ENCODE results near the gene SYNGAP1. TPM values are rescaled to one million over a fixed set of nuclear protein-coding genes. Genes with fewer than 3 reads are reported as not detected.
A peak's percentile ranks its signal among the peaks of the same experiment; 100 is the strongest.

Gene SYNGAP1
- polyA plus RNA-seq, 1 donor (not counting 4 experiments of a cell fraction or from before 2014, with no cell fraction given), result 2.1 TPM

DNA sequence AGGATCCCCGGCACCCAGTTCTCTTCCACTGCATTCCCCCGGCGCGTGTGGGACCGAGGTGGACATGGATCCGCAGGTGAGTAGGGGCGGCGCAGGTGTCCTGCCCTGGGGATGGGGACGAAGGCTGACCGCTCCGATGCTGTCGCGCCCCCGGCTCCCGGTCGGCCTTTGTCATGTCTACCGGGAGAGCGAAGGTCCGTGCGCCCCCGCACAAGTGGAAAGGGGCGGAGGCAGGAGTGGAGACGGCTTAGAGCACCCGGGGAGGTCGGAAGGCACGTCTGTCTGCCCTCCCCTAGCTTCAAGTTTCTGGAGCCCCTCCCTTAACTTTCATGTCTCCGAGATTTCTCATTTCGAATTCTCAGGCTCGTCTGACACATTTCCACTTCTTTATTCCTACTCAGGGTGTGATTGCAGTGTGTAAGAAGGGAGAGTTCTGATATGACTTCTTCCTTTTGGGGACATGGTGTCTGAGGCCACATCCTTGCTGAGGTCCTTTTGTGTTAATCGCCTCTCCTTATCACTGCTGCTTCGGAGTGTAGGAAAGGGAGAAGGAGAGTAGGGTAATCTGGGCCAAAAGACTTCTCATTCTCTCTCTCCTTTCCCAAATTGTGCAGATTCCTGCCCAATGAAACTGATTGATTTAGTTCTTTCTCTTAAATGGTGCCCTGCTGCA lies 27.8 kb upstream of the SYNGAP1 start:
- TF ChIP-seq EZH2 (IDR thresholded peaks at IDR 0.05; ENCODE audit: low read length), result no peak
- TF ChIP-seq, protein P1, sequence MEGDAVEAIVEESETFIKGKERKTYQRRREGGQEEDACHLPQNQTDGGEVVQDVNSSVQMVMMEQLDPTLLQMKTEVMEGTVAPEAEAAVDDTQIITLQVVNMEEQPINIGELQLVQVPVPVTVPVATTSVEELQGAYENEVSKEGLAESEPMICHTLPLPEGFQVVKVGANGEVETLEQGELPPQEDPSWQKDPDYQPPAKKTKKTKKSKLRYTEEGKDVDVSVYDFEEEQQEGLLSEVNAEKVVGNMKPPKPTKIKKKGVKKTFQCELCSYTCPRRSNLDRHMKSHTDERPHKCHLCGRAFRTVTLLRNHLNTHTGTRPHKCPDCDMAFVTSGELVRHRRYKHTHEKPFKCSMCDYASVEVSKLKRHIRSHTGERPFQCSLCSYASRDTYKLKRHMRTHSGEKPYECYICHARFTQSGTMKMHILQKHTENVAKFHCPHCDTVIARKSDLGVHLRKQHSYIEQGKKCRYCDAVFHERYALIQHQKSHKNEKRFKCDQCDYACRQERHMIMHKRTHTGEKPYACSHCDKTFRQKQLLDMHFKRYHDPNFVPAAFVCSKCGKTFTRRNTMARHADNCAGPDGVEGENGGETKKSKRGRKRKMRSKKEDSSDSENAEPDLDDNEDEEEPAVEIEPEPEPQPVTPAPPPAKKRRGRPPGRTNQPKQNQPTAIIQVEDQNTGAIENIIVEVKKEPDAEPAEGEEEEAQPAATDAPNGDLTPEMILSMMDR (optimal IDR thresholded peaks at IDR 0.05 in 1 of 3, IDR thresholded peaks at IDR 0.05 in 1 of 3, conservative IDR thresholded peaks at IDR 0.05 in 1 of 3; ENCODE audit: extremely low read depth in 1 of 3, insufficient read depth in 2 of 3, low read length in 3 of 3), result no peak
- H3K36me3 ChIP-seq (ENCODE audit: control insufficient read depth in 2 of 2, extremely low read depth in 1 of 2, insufficient read depth in 2 of 2, low read length in 2 of 2), result peaks cover 0 to 3% of the 10 kb centered on the region in 2 experiments
- dilution Hi-C loops (cut with MboI; ENCODE audit: extremely low pct_ligation_motif_present, low sequenced_read_pairs), result no loop called here
- DNase-seq (ENCODE audit: low read depth, low spot score) (no peak), FAIRE-seq (no peak)
- peak overlapping the region; percentile 88 for H2AFZ ChIP-seq (ENCODE audit: control insufficient read depth, low read length)
- H3K4me2 ChIP-seq (ENCODE audit: control insufficient read depth, extremely low read depth, insufficient read depth, low read depth, low read length), result peak overlapping the region; percentile 72
- no peaks in the 10 kb centered on the region for H3K27me3 ChIP-seq (ENCODE audit: control insufficient read depth, extremely low read depth, insufficient read depth, low read length)
- no peaks in the 10 kb centered on the region for H4K20me1 ChIP-seq (ENCODE audit: control insufficient read depth, extremely low read depth, insufficient read depth, low read length)
- peak overlapping the region; percentile 74 for H3K9ac ChIP-seq (ENCODE audit: control insufficient read depth, extremely low read depth, insufficient read depth, low read length)
- peaks cover 51% of the 10 kb centered on the region for H3K79me2 ChIP-seq (ENCODE audit: control insufficient read depth, insufficient read depth, low read length)
- H3K27ac ChIP-seq (ENCODE audit: control insufficient read depth, insufficient read depth, low read length), result peak overlapping the region; percentile 74
- H3K4me1 ChIP-seq (ENCODE audit: control insufficient read depth, extremely low read depth, insufficient read depth, low read length), result peaks cover 30% of the 10 kb centered on the region
- H3K9me1 ChIP-seq (ENCODE audit: control insufficient read depth, extremely low read depth, insufficient read depth, low read length), result no peaks in the 10 kb centered on the region
- peak overlapping the region; percentile 50 to 94 (median 84) for H3K4me3 ChIP-seq (ENCODE audit: control insufficient read depth in 2 of 3, extremely low read depth in 1 of 3, insufficient read depth in 2 of 3, low read depth in 1 of 3, low read length in 3 of 3)
- no peaks in the 10 kb centered on the region for H3K9me3 ChIP-seq (ENCODE audit: control insufficient read depth, low read depth, low read length)

DNA sequence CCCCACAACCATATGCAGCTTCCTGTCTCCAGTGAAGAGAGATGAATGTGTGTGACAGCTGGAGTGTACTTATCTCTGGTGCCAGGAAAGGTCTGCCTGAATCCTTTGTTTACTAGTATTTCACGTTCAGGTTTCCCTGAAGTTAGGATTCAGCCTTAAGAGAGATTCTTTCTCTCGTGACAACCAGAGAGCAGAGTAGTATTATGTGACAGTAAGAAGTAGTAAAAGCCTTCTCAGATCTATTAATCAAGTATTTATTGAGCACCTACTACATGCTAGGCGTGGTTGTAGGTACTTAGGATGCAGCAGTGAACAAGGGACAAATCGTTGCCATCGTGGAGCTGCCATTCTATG lies 27.3 kb upstream of the SYNGAP1 start:
- dilution Hi-C loops (cut with MboI; ENCODE audit: extremely low pct_ligation_motif_present, low sequenced_read_pairs), result no loop called here
- no peaks in the 10 kb centered on the region for H3K27me3 ChIP-seq (ENCODE audit: control insufficient read depth, extremely low read depth, insufficient read depth, low read length)

More for the DNA sequence above, 27.3 kb upstream of the SYNGAP1 start:
- H4K20me1 ChIP-seq (ENCODE audit: control insufficient read depth, extremely low read depth, insufficient read depth, low read length), result no peaks in the 10 kb centered on the region
- H3K4me2 ChIP-seq (ENCODE audit: control insufficient read depth, extremely low read depth, insufficient read depth, low read depth, low read length), result peak overlapping the region; percentile 72
- H3K9me1 ChIP-seq (ENCODE audit: control insufficient read depth, extremely low read depth, insufficient read depth, low read length), result no peaks in the 10 kb centered on the region
- H3K4me1 ChIP-seq (ENCODE audit: control insufficient read depth, extremely low read depth, insufficient read depth, low read length), result peaks cover 30% of the 10 kb centered on the region
- H3K27ac ChIP-seq (ENCODE audit: control insufficient read depth, insufficient read depth, low read length), result peak overlapping the region; percentile 74
- H3K79me2 ChIP-seq (ENCODE audit: control insufficient read depth, insufficient read depth, low read length), result peaks cover 53% of the 10 kb centered on the region
- FAIRE-seq, result no peak
- no peak for TF ChIP-seq EZH2 (IDR thresholded peaks at IDR 0.05; ENCODE audit: low read length)
- TF ChIP-seq, protein P1 (optimal IDR thresholded peaks at IDR 0.05 in 1 of 3, IDR thresholded peaks at IDR 0.05 in 1 of 3, conservative IDR thresholded peaks at IDR 0.05 in 1 of 3; ENCODE audit: extremely low read depth in 1 of 3, insufficient read depth in 2 of 3, low read length in 3 of 3), result no peak
- peak overlapping the region; percentile 50 to 94 (median 84) for H3K4me3 ChIP-seq (ENCODE audit: control insufficient read depth in 2 of 3, extremely low read depth in 1 of 3, insufficient read depth in 2 of 3, low read depth in 1 of 3, low read length in 3 of 3)
- no peak for DNase-seq (ENCODE audit: low read depth, low spot score)
- peaks cover 0 to 3% of the 10 kb centered on the region in 2 experiments for H3K36me3 ChIP-seq (ENCODE audit: control insufficient read depth in 2 of 2, extremely low read depth in 1 of 2, insufficient read depth in 2 of 2, low read length in 2 of 2)
- peak overlapping the region; percentile 74 for H3K9ac ChIP-seq (ENCODE audit: control insufficient read depth, extremely low read depth, insufficient read depth, low read length)
- H2AFZ ChIP-seq (ENCODE audit: control insufficient read depth, low read length), result peak overlapping the region; percentile 72
- H3K9me3 ChIP-seq (ENCODE audit: control insufficient read depth, low read depth, low read length), result no peaks in the 10 kb centered on the region
